GM23338 (cell line): ENCODE measurements around the gene CERS3. TPM values are rescaled to one million over a fixed set of nuclear protein-coding genes. Genes with fewer than 3 reads are reported as not detected.

Source experiments
- ATAC-seq: fragments of 200-7000 bp; cut with Tn5 transposase; 3 replicates; pipeline ENCODE4 v1.9.1; 2020
- DNase-seq: peaks from one replicate; pipeline ENCODE4 v3.0.0-alpha.2; 2015; ENCODE audit warnings: low spot score
- H2AFZ ChIP-seq: fragments of 200-600 bp; sonication (generic); 2 replicates; pipeline ENCODE4 v1.8.0; 2016; ENCODE audit warnings: antibody characterized with exemption, mild to moderate bottlenecking, moderate library complexity
- H3F3A ChIP-seq: fragments of 200-600 bp; sonication (generic); replicated peaks from 2 replicates; pipeline ENCODE4 v1.8.0; 2017; ENCODE audit warnings: antibody characterized with exemption, mixed run types, low read depth
- H3K27ac ChIP-seq: fragments of 200-600 bp; sonication (generic); 2 replicates; pipeline ENCODE4 v1.6.1; 2016; ENCODE audit warnings: low read depth
- H3K27me3 ChIP-seq: fragments of 200-600 bp; sonication (generic); 2 replicates; pipeline ENCODE4 v1.8.0; 2016; ENCODE audit warnings: mild to moderate bottlenecking, mixed run types, moderate library complexity; ENCODE audit not compliant: insufficient read depth
- H3K36me3 ChIP-seq: fragments of 200-600 bp; sonication (generic); 2 replicates; pipeline ENCODE4 v1.8.0; 2016; ENCODE audit warnings: mild to moderate bottlenecking; ENCODE audit not compliant: insufficient read depth
- H3K4me1 ChIP-seq: fragments of 200-600 bp; sonication (generic); 2 replicates; pipeline ENCODE4 v1.8.0; 2016; ENCODE audit warnings: mild to moderate bottlenecking, moderate library complexity; ENCODE audit not compliant: insufficient read depth
- H3K4me2 ChIP-seq: fragments of 200-600 bp; sonication (generic); 2 replicates; pipeline ENCODE4 v1.7.1; 2017; ENCODE audit warnings: mixed run types
- H3K4me3 ChIP-seq: fragments of 200-600 bp; sonication (generic); 2 replicates; pipeline ENCODE4 v1.6.1; 2016; ENCODE audit warnings: mixed run types
- H3K79me2 ChIP-seq: fragments of 200-600 bp; sonication (generic); replicated peaks from 2 replicates; pipeline ENCODE4 v1.8.0; 2017; ENCODE audit warnings: mild to moderate bottlenecking; ENCODE audit not compliant: insufficient read depth
- H3K9me2 ChIP-seq: fragments of 200-600 bp; sonication (generic); 2 replicates; pipeline ENCODE4 v1.8.0; 2017; ENCODE audit not compliant: insufficient read depth
- H4K20me1 ChIP-seq: fragments of 200-600 bp; sonication (generic); replicated peaks from 2 replicates; pipeline ENCODE4 v1.8.0; 2017; ENCODE audit warnings: mild to moderate bottlenecking; ENCODE audit not compliant: insufficient read depth
- H3K27ac Mint-ChIP-seq: 2 replicates; pipeline ENCODE4 v1.8.0; 2020; ENCODE audit warnings: inconsistent platforms, mild to moderate bottlenecking, moderate library complexity, mixed read lengths
- H3K27me3 Mint-ChIP-seq: 3 replicates; pipeline ENCODE4 v1.8.0; 2022; ENCODE audit warnings: low read depth, mild to moderate bottlenecking, moderate library complexity, mixed read lengths, inconsistent platforms; ENCODE audit not compliant: insufficient read depth, poor library complexity
- H3K36me3 Mint-ChIP-seq: 3 replicates; pipeline ENCODE4 v1.8.0; 2021; ENCODE audit warnings: low read depth, mild to moderate bottlenecking, inconsistent platforms, moderate library complexity, mixed read lengths
- H3K4me1 Mint-ChIP-seq: 3 replicates; pipeline ENCODE4 v1.8.0; 2020; ENCODE audit warnings: mild to moderate bottlenecking, inconsistent platforms, mixed read lengths
- H3K4me3 Mint-ChIP-seq: 3 replicates; pipeline ENCODE4 v1.8.0; 2021; ENCODE audit warnings: moderate library complexity, mild to moderate bottlenecking, inconsistent platforms, mixed read lengths
- H3K9me3 Mint-ChIP-seq: 3 replicates; pipeline ENCODE4 v1.8.0; 2020; ENCODE audit warnings: moderate library complexity, mild to moderate bottlenecking, inconsistent platforms, mixed read lengths
- CTCF ChIP-seq, 2 experiments: fragments of 200-600 bp in 1 of 2; sonication (generic) in 1 of 2; conservative IDR thresholded peaks; 2 replicates each; pipeline versions ENCODE4 v1.5.1 to v1.6.1; 2016 to 2017; ENCODE audit warnings: antibody characterized with exemption in 2 of 2, low read depth in 2 of 2, mild to moderate bottlenecking in 2 of 2, moderate library complexity in 1 of 2
- ETS1 ChIP-seq: IDR thresholded peaks from 2 replicates; pipeline ENCODE4 v1.6.1; 2016; ENCODE audit warnings: antibody characterized with exemption
- ZNF462 ChIP-seq: fragments of 250-450 bp; sonication (Bioruptor Pico); IDR thresholded peaks from 2 replicates; pipeline ENCODE4 v1.5.0; 2020; ENCODE audit warnings: mild to moderate bottlenecking, moderate library complexity
- polyA plus RNA-seq: library from polyadenylated mRNA; unstranded; fragments of >200 nt; fragmentation: Nextera tagmentation; extraction: Ambion mirVana; gene quantifications from 2 replicates; pipeline ENCODE4 v1.2.1, GENCODE V29; 2016
- total RNA-seq: library from RNA; depleted of rRNA; stranded (reverse); fragments of >200 nt; shearing (Covaris generic); gene quantifications from 2 replicates; pipeline ENCODE4 v1.2.3, GENCODE V29; 2014

The CERS3 gene
- total and polyA plus RNA-seq, 2 experiments from 2014 or later = 1.8 to 2.2 TPM

DNA sequence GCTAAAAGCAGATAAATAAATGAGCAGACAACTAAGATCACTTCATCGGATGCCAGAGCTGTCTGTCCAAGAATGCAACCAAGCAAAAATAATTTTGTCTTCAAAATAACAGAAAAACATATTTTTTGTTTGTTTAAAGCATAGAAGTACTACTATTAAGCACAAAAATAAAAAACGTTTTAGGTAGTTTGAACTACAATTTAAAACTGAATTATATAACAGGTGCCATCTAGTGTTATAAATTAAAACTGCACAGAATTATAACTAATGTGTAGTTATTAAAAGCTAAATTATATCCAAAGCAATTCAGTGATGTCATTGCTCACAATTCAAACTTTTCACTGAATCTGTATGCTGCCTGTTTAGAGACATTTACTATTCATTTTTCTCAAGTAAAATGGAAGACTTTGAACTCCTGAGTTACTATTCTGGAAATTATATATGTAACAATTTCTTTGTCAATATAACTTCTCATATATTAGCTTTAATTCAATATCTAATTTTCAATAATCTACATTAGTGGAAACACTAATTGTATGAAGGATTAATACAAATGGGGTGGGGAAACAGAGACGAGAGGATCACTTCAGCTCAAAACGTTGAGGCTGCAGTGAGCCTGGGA lies 43.7 kb upstream of the CERS3 start:
- Mint-ChIP-seq H3K4me1 (no peaks in the 10 kb centered on the region), H3K27me3 (peaks cover 1% of the 10 kb centered on the region), H3K36me3 (peaks cover 7% of the 10 kb centered on the region; the same call in 2 of the 3 replicates), H3K9me3 (no peaks in the 10 kb centered on the region), H3K27ac (no peak overlapping the region), H3K4me3 (no peak overlapping the region)
- H3K27me3 ChIP-seq = no peaks in the 10 kb centered on the region
- no peaks in the 10 kb centered on the region; the same call in 1 of the 2 replicates for H3K36me3 ChIP-seq
- H3K4me3 ChIP-seq = no peak overlapping the region
- H3K4me2 ChIP-seq = no peak overlapping the region
- ATAC-seq (no peak), DNase-seq (peak; percentile 4)
- 0 out of 2 replicates have a peak, but pooled peaks cover 5% of the 10 kb centered on the region for H3K79me2 ChIP-seq
- no peak for TF ChIP-seq ZNF462 (CRISPR knock-in tag)
- TF ChIP-seq ETS1 = no peak
- peak in 1 of 2 experiments; percentile 55; a peak in 3 of 4 replicates for TF ChIP-seq CTCF (conservative IDR thresholded peaks at IDR 0.05; ENCODE audit: low read depth in 2 of 2)
- H2AFZ ChIP-seq = no peak overlapping the region
- no peaks in the 10 kb centered on the region for H3K4me1 ChIP-seq
- no peaks in the 10 kb centered on the region for H4K20me1 ChIP-seq
- no peaks in the 10 kb centered on the region for H3F3A ChIP-seq
- no peak overlapping the region for H3K27ac ChIP-seq
- H3K9me2 ChIP-seq = no peaks in the 10 kb centered on the region
